NCI-H524 (cell line): ENCODE measurements around the gene SIRT2.
A peak's percentile ranks its signal among the peaks of the same experiment; 100 is the strongest.
"Not testable (repeated sequence)": the region's sequence is repeated elsewhere in the genome, so short reads cannot be mapped to it uniquely, and the experiment has no call there.

Source experiments
- DNase-seq, 2 experiments: peaks; one replicate each; lab custom pipeline; 2025; lab: John Stamatoyannopoulos, UW

SIRT2 gene

DNA sequence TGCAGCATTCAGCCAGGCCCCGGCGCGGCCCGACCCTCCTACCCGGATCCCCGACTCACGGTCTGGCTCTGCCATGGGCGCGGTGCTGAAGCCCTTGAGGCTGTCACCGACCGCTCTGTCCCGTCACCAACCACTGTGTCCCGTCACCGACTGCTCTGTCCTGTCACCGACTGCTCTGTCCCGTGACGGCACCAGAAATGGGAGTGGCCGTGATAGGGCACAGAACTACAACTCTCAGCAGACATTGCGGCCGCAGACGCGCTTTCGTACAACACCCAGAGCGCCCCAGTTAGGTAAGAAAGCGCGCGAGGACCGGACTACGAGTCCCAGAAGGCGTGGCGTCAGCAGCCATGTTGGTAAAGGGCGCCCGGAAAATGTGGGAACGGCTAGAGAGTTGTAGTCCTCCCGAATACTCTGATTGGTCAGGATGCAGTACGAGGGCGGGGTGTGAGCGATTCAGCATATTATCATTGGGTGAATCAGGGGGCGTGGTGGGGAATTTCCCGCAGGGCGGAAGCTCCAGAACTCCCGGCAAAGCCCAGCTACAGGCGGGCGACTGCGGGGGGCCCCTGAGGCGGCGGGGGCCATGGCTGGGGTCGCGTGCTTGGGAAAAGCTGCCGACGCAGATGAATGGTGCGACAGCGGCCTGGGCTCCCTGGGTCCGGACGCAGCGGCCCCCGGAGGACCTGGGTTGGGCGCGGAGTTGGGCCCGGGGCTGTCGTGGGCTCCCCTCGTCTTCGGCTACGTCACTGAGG is at the start of gene SIRT2, which contains the start of gene NFKBIB:
Gene SIRT2 (minus strand): TSS at position 172 of the 755 bp plus-strand sequence. CDS start 97 bp downstream, at position 75.
Gene NFKBIB (plus strand): TSS at position 523 of the 755 bp plus-strand sequence. CDS start 64 bp downstream, at position 587.
- peak; percentile 100 for DNase-seq

DNA sequence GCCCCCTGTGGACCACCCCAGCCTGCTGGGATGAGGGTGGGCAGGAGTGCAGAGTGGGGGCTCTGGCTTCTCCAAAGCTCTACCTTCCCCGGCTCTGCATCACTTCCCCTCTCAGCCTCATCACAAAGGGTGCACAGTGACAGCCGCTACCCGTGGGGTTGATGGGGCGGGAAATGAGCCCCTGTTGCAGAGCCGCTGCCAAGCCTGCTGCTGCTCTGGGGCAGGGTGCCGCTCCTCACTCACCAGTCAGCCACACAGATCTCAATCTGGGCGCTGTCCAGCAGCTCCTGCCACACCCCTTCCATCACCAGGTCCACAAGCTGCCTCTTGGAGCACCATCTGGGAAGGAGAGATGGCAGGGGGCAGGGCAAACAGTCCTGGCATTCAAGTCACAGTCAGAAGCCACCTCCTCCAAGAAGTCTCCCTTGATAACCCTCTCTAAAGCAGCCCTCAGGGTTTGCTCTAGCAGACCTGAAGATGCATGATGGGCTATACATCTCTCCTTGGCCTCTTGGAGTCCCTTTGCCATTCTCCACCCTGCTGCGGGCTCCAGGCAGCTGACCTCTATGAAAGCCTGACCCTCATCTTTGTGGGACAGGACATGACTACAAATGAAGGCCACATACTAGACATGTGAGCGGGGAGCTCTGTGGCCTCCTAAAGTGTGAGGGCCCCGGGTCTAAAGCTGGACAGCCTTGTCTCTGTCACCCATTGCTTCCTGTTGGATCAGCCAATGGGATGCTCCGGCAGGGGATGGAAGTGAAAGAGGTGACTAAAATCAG is 47.0 kb upstream of the SIRT2 start:
- no peak for DNase-seq

GRCh38 chr19:38945562-38946228 is 46.3 kb upstream of the SIRT2 start:
- DNase-seq, result no peak

DNA sequence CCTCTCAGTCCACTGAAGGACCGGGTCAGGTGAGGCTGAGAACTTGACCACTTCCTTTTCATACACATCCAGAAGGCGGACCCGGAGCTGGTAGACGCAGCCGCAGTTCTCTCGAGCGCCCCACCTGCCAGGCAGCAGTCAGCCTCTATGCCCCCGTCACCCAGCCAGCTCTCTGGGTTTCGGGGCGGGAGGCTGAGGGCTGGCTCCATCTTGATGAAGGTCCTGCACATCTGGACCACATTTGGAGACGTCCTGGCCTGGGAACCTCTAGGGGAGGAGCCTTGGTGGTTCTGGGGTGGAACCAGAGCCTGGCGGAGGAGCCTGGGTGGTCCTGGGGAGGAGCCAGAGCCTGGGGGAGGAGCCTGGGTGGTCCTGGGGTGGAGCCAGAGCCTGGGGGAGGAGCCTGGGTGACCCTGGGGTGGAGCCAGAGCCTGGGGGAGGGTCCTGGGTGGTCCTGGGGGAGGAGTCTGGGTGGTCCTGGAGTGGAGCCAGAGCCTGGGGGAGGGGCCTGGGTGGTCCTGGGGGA is 45.6 kb upstream of the SIRT2 start:
- no peak for DNase-seq

DNA sequence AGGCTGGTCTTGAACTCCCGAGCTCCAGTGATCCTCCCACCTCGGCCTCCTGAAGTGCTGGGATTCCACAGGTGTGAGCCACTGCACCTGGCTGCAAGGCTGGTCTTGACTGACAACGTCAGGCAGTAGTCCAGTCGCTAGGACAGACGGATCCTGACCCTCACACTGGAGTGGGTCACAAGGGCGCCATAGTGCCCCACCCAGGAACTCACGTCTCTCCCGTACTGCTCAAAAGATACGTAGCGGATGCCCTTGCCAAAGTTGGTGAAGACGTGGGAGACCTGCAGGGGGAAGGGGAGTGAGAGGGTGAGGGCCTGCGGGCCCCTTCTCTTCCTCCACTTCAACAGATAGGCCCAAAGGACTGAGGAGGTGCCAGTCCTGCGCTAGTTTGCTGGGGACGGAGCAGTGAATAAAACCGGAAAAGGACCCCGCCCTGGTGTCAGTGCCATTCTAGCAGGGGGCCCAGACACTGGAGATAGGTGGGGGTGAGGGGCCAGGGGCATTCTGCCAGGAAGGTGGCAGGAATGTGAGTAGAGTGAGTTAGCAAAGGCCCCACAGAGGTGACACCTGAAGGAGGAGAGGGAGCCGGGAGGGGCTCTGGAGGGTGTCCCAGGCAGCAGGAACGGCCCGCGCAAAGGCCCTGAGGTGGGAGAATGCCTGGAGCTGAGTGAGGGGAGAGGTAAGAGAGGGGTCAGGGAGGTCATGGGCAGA is 43.2 kb upstream of the SIRT2 start:
- DNase-seq, result no peak

- DNase-seq, result no peak
These were observed 42.6 kb upstream of the SIRT2 start for GRCh38 chr19:38941979-38942378.

GRCh38 chr19:38941466-38941865 is 42.0 kb upstream of the SIRT2 start:
- DNase-seq, result not testable (repeated sequence)

- no peak for DNase-seq
These were observed 40.5 kb upstream of the SIRT2 start for GRCh38 chr19:38939957-38940356.

GRCh38 chr19:38933544-38933943 is 34.1 kb upstream of the SIRT2 start:
- no peak for DNase-seq

GRCh38 chr19:38932425-38933179 is 33.2 kb upstream of the SIRT2 start:
- peak; percentile 31 to 64 for DNase-seq

DNA sequence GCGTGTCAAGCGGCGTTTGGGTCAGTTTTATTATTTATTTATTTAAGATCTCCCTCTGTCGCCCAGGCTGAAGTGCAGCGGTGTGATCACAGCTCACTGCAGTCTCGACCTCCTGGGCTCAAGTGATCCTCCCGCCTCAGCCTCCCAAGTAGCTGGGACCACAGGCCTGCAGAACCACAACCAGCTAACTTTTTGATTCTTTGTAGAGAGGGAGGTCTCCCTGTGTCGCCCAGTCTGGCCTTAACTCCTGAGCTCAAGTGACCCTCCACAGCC is 32.0 kb upstream of the SIRT2 start:
- DNase-seq, result no peak

- peak; percentile 100 for DNase-seq
These were observed 31.5 kb upstream of the SIRT2 start, which contains the start of gene MRPS12 for GRCh38 chr19:38930776-38931520. TSS of gene MRPS12 (plus strand) at chr19:38930944. CDS start at chr19:38931295, 351 bp downstream.

- peak; percentile 95 to 96 for DNase-seq
These were observed 30.7 kb upstream of the SIRT2 start, which contains the start of gene SARS2 for GRCh38 chr19:38929929-38930775. TSS of gene SARS2 (minus strand) at chr19:38930763. CDS start at chr19:38930736, 27 bp downstream.

DNA sequence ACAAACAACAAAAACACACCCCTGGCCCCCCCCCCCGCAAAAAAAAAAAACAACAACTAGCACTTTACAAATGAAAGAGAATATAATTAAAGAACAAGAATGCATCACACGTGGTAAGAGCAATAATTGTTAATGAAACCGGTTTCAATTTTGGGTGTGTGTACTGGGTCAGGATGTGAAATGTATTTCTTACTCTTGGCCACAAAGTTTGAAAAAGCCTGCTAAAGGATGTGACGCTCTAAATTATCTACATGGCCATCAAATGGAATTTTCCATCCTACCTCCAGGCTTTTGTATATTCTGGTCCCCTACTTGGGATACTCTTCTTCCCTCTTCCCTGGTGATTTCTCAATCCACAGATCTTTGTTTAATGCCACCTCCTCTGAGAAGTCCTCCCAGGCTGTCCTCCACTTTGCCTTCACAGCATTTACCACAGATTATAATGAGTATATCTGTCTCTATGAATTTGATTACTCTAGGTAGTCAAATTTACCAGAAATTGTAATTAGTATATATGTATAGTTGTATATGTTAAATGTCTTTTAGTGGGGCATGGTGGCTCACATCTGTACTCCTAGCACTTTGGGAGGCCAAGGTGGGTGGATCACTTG is 29.1 kb upstream of the SIRT2 start:
- no peak for DNase-seq

DNA sequence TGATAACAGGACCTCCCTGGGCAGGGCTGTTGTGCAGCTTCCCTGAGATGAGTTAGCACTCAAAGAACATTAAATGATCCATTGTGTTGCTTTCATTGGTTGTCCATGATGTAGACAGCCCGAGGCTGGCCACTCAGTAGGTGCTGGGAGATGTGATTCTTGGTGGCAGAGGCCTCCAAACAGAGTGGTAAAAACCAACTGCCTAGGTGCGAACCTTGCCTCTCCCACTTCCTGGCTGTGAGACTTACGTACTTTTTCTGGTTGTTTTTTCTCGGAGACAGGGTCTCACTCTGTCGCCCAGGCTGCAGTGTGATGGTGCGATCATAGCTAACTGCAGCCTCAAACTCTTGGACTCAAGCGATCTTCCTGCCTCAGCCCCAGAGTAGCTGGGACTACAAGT is 25.0 kb upstream of the SIRT2 start:
- DNase-seq, result no peak

GRCh38 chr19:38922482-38922881 is 23.1 kb upstream of the SIRT2 start:
- no peak for DNase-seq

DNA sequence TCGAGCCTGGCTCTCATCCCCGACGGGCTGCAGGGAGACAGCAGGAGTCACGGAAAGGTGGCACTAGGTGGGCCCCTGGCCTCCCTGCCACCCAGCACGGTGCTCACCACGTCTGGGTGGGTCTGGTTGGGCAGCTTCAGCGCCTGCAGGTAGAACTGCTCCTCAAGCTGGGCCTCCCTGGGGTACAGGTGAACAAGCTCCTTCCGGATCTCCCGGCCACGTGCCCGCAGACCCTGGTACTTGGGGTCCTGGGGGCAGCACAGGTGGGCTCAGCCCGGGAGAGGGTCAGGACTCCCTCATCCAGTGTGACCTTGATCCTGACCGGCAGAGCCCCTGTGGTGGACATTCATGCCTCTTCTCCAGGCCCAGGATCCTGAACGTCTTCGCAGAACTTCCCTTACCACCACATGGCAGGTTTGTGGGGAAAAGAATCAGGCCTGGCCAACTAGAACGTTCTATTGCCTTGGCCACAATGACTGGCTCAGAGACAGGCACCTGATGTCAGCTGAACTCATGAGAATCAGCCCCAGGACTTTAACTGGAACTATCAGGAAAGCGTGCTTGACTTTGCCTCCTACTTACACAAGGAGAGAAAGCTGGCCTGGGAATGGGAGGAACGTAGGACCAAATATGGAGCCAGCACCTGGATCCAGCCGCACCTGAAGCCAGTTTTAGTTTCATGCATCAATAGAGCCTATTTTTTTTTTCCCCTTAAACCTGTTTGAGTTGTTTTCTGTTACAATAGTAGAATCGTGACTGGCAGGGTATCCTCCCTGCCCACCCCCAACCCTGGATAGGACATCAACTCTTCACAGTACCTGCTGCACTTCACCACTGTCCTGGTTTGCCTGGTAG is 22.2 kb upstream of the SIRT2 start:
- no peak for DNase-seq
